Gastrocnemius medialis (tissue), 4 donors: Measurements from ENCODE around the gene METAP1. TPM values are rescaled to one million over a fixed set of nuclear protein-coding genes. Genes with fewer than 3 reads are reported as not detected.

Source experiments
- ATAC-seq, 2 donors: fragments of 150-250 bp; one replicate each; pipeline ENCODE4 v1.9.1; 2016
- DNase-seq, 2 donors: peaks; one replicate each; pipeline ENCODE4 v3.0.0-alpha.2; 2019
- H3K27ac ChIP-seq, 4 donors: fragments of 200-600 bp; sonication (generic); 1 replicate in 1 of 4; 2 replicates in 3 of 4; pipeline ENCODE4 v1.5.1; 2016 to 2018; ENCODE audit warnings: mild to moderate bottlenecking in 2 of 4, moderate library complexity in 1 of 4
- H3K27me3 ChIP-seq, 3 donors: fragments of 200-600 bp; sonication (generic) in 2 of 3; 1 replicate in 1 of 3; 2 replicates in 2 of 3; pipeline versions ENCODE4 v1.5.1 to v1.6.0; 2016 to 2019; ENCODE audit warnings: mild to moderate bottlenecking in 1 of 3, moderate library complexity in 1 of 3
- H3K36me3 ChIP-seq, 2 donors: fragments of 200-600 bp; sonication (generic) in 1 of 2; one replicate each; pipeline ENCODE4 v1.5.1; 2017 to 2018
- H3K4me1 ChIP-seq, 2 donors: fragments of 200-600 bp; sonication (generic) in 1 of 2; one replicate each; pipeline ENCODE4 v1.5.1; 2016 to 2017; ENCODE audit warnings: mild to moderate bottlenecking in 2 of 2
- H3K4me3 ChIP-seq, 4 donors: fragments of 200-600 bp; sonication (generic) in 3 of 4; 1 replicate in 1 of 4; 2 replicates in 3 of 4; pipeline ENCODE4 v1.5.1; 2016 to 2019; ENCODE audit warnings: mild to moderate bottlenecking in 2 of 4
- H3K9me3 ChIP-seq, 3 donors: fragments of 200-600 bp; sonication (generic) in 2 of 3; 1 replicate in 1 of 3; 2 replicates in 2 of 3; pipeline ENCODE4 v1.5.1; 2016 to 2019
- CTCF ChIP-seq, 5 experiments: fragments of 450-650 bp in 3 of 5; fragments of 200-600 bp in 2 of 5; sonication (generic) in 2 of 5; IDR thresholded peaks in 4 of 5; conservative IDR thresholded peaks in 1 of 5; 1 replicate in 4 of 5; 2 replicates in 1 of 5; pipeline ENCODE4 v1.5.1; 2016 to 2019; ENCODE audit warnings: antibody characterized with exemption in 5 of 5, mild to moderate bottlenecking in 3 of 5, moderate library complexity in 3 of 5
- POLR2A ChIP-seq, 2 donors: fragments of 450-650 bp; IDR thresholded peaks; one replicate each; pipeline ENCODE4 v1.6.1; 2017; ENCODE audit warnings: antibody characterized with exemption in 2 of 2, mild to moderate bottlenecking in 2 of 2, moderate library complexity in 2 of 2
- in situ Hi-C, 4 donors: fragments of 200-750 bp; cut with MboI; loops; one replicate each; pipeline versions ENCODE4 v1.15.0 to v1.8.0; 2017; ENCODE audit warnings: low sequenced_read_pairs in 4 of 4
- intact Hi-C: fragments of 100-400 bp; cut with DNase I; formaldehyde crosslinking; loops from one replicate; pipeline ENCODE4 v1.15.1; 2023; ENCODE audit warnings: low total_unique reads
- total RNA-seq, 4 donors: library from RNA; depleted of rRNA; stranded (reverse); fragments of >200 nt; gene quantifications; one replicate each; pipeline versions ENCODE4 v1.1.0 to v1.2.3, GENCODE V29; 2016

METAP1 gene
- total RNA-seq = 10 to 100 TPM; 33.3 to 45.0 (median 37.9) TPM

- intact Hi-C loops = loop anchor here (1.0 to 5.0 kb wide), 7 partner anchors 61 to 734 kb away; partner anchors contain the start of genes ADH1B, ADH5, RAP1GDS1 and TSPAN5
- Histone ChIP-seq H3K4me1 (peaks cover 13 to 16% of the 10 kb centered on the region in 2 donors), H3K9me3 (no peaks in the 10 kb centered on the region), H3K27me3 (no peaks in the 10 kb centered on the region), H3K4me3 (peak within 1 kb of the TSS; percentile 76 to 100 (median 93)), H3K27ac (peak within 1 kb of the TSS; percentile 87 to 97 (median 96)), H3K36me3 (no peaks in the 10 kb centered on the region)
- peak; percentile 55 to 69 (median 56) for TF ChIP-seq CTCF (IDR thresholded peaks at IDR 0.05 in 4 of 5, conservative IDR thresholded peaks at IDR 0.05 in 1 of 5)
- peak; percentile 70 to 75 for TF ChIP-seq POLR2A (IDR thresholded peaks at IDR 0.05)
- ATAC-seq (peak; percentile 88 to 90), DNase-seq (peak; percentile 93 to 96)
- in situ Hi-C loops = loop anchor here in 3 of 4 donors (5.0 to 25.0 kb wide), 5 partner anchors 57 to 417 kb away; no protein-coding TSS in a partner anchor
These were observed at the start of gene METAP1 for GRCh38 chr4:98995183-98996055. Gene METAP1, plus strand, starts transcription at chr4:98995721. Its CDS starts 33 bp downstream, at chr4:98995754.

DNA sequence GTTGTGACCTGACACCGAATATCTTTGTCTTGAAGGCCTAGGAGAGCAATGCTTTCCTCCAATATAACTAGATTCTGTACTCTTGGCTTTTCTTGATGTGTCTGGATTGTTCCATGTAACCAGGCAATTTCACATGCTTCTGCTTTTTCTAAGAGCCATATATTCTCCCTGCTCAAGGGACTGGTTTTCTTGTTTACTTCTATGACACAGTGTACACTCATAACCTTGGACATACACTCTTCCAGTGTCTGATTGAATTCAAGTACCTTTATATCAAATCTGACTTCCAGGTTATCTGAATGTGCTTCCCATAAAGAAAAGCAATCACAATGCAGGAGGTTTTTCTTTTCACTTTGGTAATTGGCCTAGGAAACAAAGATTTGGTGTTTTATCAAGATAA is 49.2 kb upstream of the METAP1 start:
- H3K36me3 ChIP-seq = no peaks in the 10 kb centered on the region
- no peaks in the 10 kb centered on the region for H3K4me1 ChIP-seq
- no peak for ATAC-seq
- H3K9me3 ChIP-seq = no peaks in the 10 kb centered on the region
- no peak overlapping the region for H3K4me3 ChIP-seq
- no peak overlapping the region for H3K27ac ChIP-seq
- DNase-seq = no peak
- in situ Hi-C loops = loop anchor here (25.0 kb wide), 3 partner anchors 116 to 484 kb away; no protein-coding TSS in a partner anchor
- TF ChIP-seq POLR2A (IDR thresholded peaks at IDR 0.05) (no peak), CTCF (IDR thresholded peaks at IDR 0.05 in 4 of 5, conservative IDR thresholded peaks at IDR 0.05 in 1 of 5) (no peak)
- no peaks in the 10 kb centered on the region for H3K27me3 ChIP-seq
- intact Hi-C loops = no loop called here

DNA sequence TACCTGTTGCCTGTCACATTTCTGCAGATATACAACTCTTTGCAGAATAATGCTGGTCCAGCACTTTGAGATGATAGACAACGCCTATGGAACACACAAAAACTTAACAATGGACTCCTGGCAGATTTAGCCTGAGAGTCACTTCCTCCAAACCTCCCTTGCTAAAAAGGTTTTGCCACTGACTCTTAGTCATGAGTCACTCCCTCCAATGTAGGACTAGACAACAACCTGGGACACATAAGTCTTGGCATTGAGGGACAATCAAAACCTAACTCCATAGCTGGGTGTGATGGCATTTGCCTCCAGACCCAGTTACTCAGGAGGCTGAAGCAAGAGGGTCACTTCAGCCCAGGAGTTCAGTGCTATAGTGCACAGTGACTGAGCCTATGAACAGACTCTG is 44.6 kb upstream of the METAP1 start:
- intact Hi-C loops (no loop called here), in situ Hi-C loops (no loop called here)
- TF ChIP-seq CTCF (IDR thresholded peaks at IDR 0.05 in 4 of 5, conservative IDR thresholded peaks at IDR 0.05 in 1 of 5) = no peak
- TF ChIP-seq POLR2A (IDR thresholded peaks at IDR 0.05) = no peak
- Histone ChIP-seq H3K27ac (no peak overlapping the region), H3K4me1 (no peaks in the 10 kb centered on the region), H3K4me3 (no peak overlapping the region), H3K9me3 (no peaks in the 10 kb centered on the region), H3K27me3 (no peaks in the 10 kb centered on the region), H3K36me3 (no peaks in the 10 kb centered on the region)
- DNase-seq = no peak
- no peak for ATAC-seq

DNA sequence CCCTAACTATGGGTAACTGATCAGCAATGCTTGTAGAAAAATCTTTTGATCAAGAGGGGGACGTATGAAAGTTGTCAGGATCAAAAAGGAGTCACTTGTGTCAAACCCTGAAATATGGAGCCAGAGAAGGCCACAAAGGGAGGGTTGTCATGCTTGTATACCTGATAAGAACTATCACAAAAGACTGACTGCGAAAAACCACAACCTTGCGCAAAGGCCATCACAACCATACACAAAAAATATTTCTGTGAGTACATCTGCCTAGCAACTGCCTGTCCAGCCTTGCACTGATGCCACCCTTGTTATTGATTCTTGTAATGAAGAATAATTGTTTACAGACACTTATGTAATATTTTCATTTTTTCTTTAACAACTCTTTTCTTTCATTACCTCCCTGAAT is 43.8 kb upstream of the METAP1 start:
- Histone ChIP-seq H3K36me3 (no peaks in the 10 kb centered on the region), H3K27ac (no peak overlapping the region), H3K9me3 (no peaks in the 10 kb centered on the region), H3K4me1 (no peaks in the 10 kb centered on the region), H3K4me3 (no peak overlapping the region), H3K27me3 (no peaks in the 10 kb centered on the region)
- TF ChIP-seq CTCF (IDR thresholded peaks at IDR 0.05 in 4 of 5, conservative IDR thresholded peaks at IDR 0.05 in 1 of 5) (no peak), POLR2A (IDR thresholded peaks at IDR 0.05) (no peak)
- no peak for ATAC-seq
- in situ Hi-C loops = no loop called here
- intact Hi-C loops = no loop called here
- DNase-seq = no peak
